HepG2 (cell line): ENCODE results near the gene TARDBP. TPM values are rescaled to one million over a fixed set of nuclear protein-coding genes. Genes with fewer than 3 reads are reported as not detected.

ENCODE experiments used
- E2F2 ChIP-seq: sonication (generic); formaldehyde crosslinking; IDR thresholded peaks from 2 replicates; pipeline ENCODE4 v1.4.0; 2020; ENCODE audit warnings: missing genetic modification reagents, borderline replicate concordance
- FOXP1 ChIP-seq, 2 experiments: fragments of 450-650 bp in 1 of 2; IDR thresholded peaks; 2 replicates each; pipeline ENCODE4 v1.6.1; 2017 to 2018; ENCODE audit warnings: antibody characterized with exemption in 1 of 2
- GZF1 ChIP-seq: sonication (generic); formaldehyde crosslinking; IDR thresholded peaks from 2 replicates; pipeline ENCODE4 v1.5.1; 2020; ENCODE audit warnings: mild to moderate bottlenecking, missing genetic modification reagents
- HDAC2 ChIP-seq: sonication (generic); formaldehyde crosslinking; IDR thresholded peaks from 2 replicates; pipeline ENCODE4 v1.4.0; 2020; ENCODE audit warnings: missing genetic modification reagents
- IRX3 ChIP-seq: sonication (generic); formaldehyde crosslinking; IDR thresholded peaks from 2 replicates; pipeline ENCODE4 v1.8.1; 2023; ENCODE audit warnings: mild to moderate bottlenecking, low read depth, missing genetic modification reagents, borderline replicate concordance
- MBD4 ChIP-seq: IDR thresholded peaks from 2 replicates; pipeline ENCODE4 v1.6.1; 2012; ENCODE audit warnings: low read length, inconsistent platforms, borderline replicate concordance
- MED13 ChIP-seq: sonication (generic); formaldehyde crosslinking; IDR thresholded peaks from 2 replicates; pipeline ENCODE4 v1.5.0; 2020; ENCODE audit warnings: missing genetic modification reagents
- PRPF4 ChIP-seq: fragments of 200-400 bp; formaldehyde crosslinking; IDR thresholded peaks from 2 replicates; pipeline ENCODE4 v1.6.1; 2016; ENCODE audit warnings: low read length, low read depth; ENCODE audit not compliant: poor library complexity, severe bottlenecking
- RFX1 ChIP-seq: fragments of 450-650 bp; IDR thresholded peaks from 2 replicates; pipeline ENCODE4 v1.6.1; 2017
- SALL2 ChIP-seq: sonication (generic); formaldehyde crosslinking; IDR thresholded peaks from 2 replicates; pipeline ENCODE4 v1.8.1; 2023; ENCODE audit warnings: mild to moderate bottlenecking, missing genetic modification reagents, inconsistent platforms
- SKI ChIP-seq: fragments of 450-650 bp; IDR thresholded peaks from one replicate; pipeline ENCODE4 v1.6.1; 2018; ENCODE audit warnings: mild to moderate bottlenecking; ENCODE audit not compliant: partially characterized antibody
- SMARCC2 ChIP-seq: fragments of 450-650 bp; IDR thresholded peaks from 2 replicates; pipeline ENCODE4 v1.6.1; 2017; ENCODE audit warnings: antibody characterized with exemption, mild to moderate bottlenecking
- SOX6 ChIP-seq, 2 experiments: fragments of 450-650 bp in 1 of 2; sonication (generic) in 1 of 2; formaldehyde crosslinking in 1 of 2; IDR thresholded peaks; 2 replicates each; pipeline versions ENCODE4 v1.4.0 to v1.6.1; 2017 to 2020; ENCODE audit warnings: antibody characterized with exemption in 1 of 2, mild to moderate bottlenecking in 1 of 2, missing genetic modification reagents in 1 of 2
- YEATS4 ChIP-seq: sonication (generic); formaldehyde crosslinking; IDR thresholded peaks from 2 replicates; pipeline ENCODE4 v1.4.0; 2020; ENCODE audit warnings: missing genetic modification reagents, borderline replicate concordance
- ZBTB21 ChIP-seq: sonication (generic); formaldehyde crosslinking; IDR thresholded peaks from 2 replicates; pipeline ENCODE4 v1.4.0; 2020; ENCODE audit warnings: missing genetic modification reagents
- ZFP91 ChIP-seq: sonication (generic); formaldehyde crosslinking; IDR thresholded peaks from 2 replicates; pipeline ENCODE4 v1.9.0; 2022; ENCODE audit warnings: missing genetic modification reagents, mild to moderate bottlenecking, borderline replicate concordance
- ZNF136 ChIP-seq: sonication (generic); formaldehyde crosslinking; IDR thresholded peaks from 2 replicates; pipeline ENCODE4 v1.8.1; 2022; ENCODE audit warnings: low read depth, mild to moderate bottlenecking, moderate library complexity, missing genetic modification reagents
- ZNF260 ChIP-seq: sonication (generic); formaldehyde crosslinking; IDR thresholded peaks from 2 replicates; pipeline ENCODE4 v1.4.0; 2020; ENCODE audit warnings: missing genetic modification reagents, low read depth, mild to moderate bottlenecking, borderline replicate concordance
- ZNF382 ChIP-seq: sonication (generic); formaldehyde crosslinking; IDR thresholded peaks from 2 replicates; pipeline ENCODE4 v1.5.0; 2020; ENCODE audit warnings: missing genetic modification reagents, mild to moderate bottlenecking, borderline replicate concordance
- ZNF468 ChIP-seq: sonication (generic); formaldehyde crosslinking; IDR thresholded peaks from 2 replicates; pipeline ENCODE4 v1.8.0; 2022; ENCODE audit warnings: mild to moderate bottlenecking, moderate library complexity, missing genetic modification reagents
- ZNF710 ChIP-seq: sonication (generic); formaldehyde crosslinking; IDR thresholded peaks from 2 replicates; pipeline ENCODE4 v1.5.0; 2020; ENCODE audit warnings: mild to moderate bottlenecking, missing genetic modification reagents, borderline replicate concordance
- ZNF749 ChIP-seq: sonication (generic); formaldehyde crosslinking; IDR thresholded peaks from 2 replicates; pipeline ENCODE4 v1.8.0; 2022; ENCODE audit warnings: mild to moderate bottlenecking, missing genetic modification reagents, moderate library complexity, borderline replicate concordance
- polyA plus RNA-seq, 8 experiments: library from polyadenylated mRNA; depleted of rRNA in 3 of 8; stranded (reverse) in 7 of 8; unstranded in 1 of 8; fragments of >200 nt; fragmentation: Illumina TruSeq in 4 of 8; extraction: Trizol in 4 of 8; gene quantifications; 2 replicates each; pipeline versions ENCODE4 v1.2.1 to v1.2.3, GENCODE V29; 2011 to 2016; ENCODE audit warnings: low read depth in 4 of 8, missing spikeins in 1 of 8, mixed read lengths in 1 of 8; ENCODE audit not compliant: insufficient read depth in 1 of 8
- total RNA-seq, 5 experiments: library from RNA; depleted of rRNA; stranded (reverse); fragments of >200 nt; fragmentation: Illumina TruSeq; extraction: Trizol; gene quantifications; 2 replicates each; pipeline ENCODE4 v1.2.3, GENCODE V29; 2016; ENCODE audit warnings: low read depth in 1 of 5
- TF ChIP-seq, protein P1 (sequence below): sonication (generic); formaldehyde crosslinking; IDR thresholded peaks from 2 replicates; pipeline ENCODE4 v1.4.0; 2020; ENCODE audit warnings: mild to moderate bottlenecking, missing genetic modification reagents

TARDBP gene
- total and polyA plus RNA-seq, 2 of the 13 experiments (the other 11 are each of a cell fraction or from before 2014, with no cell fraction given), result 62.4 to 93.0 TPM

DNA sequence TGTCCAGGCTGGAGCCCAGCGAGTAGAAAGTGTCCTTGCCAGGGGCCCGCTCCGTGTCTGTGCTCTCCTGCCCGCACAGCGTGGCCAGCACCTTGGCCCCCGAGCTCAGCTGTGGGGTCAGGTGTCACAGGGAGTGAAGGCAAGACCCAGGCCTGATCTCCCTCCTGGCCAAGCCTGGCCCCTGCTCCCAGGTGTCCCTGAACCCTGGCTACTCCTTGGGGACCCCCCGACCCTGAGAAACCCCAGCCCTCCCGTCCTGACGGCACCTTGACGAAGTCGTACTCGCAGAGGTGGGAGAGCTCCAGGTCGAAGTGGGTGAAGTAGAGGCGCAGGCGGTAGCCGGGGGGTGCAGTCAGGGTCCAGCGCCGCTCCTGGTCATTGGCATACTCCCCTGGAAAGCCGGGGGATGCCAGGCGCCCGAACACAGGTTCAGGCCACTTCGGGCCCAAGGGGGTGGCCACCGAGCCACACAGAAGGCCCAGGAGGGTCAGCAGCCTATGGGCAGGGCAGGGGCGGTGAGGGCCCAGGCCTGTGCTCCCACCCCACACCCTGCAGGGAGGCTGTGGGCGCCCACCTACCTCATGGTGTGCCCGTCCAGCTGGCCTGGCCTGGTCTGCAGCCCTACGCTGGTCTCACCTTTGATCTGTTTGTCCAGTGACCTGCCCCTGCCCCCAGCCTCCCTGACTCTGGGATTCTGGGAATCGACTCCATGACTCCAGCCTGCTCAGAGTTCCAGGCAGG lies 34.3 kb downstream of the TARDBP start, which contains the start of gene MASP2 (continued):
- no peak for TF ChIP-seq SOX6 (IDR thresholded peaks at IDR 0.05)
- peak; percentile 39; the same call in 1 of the 2 replicates for TF ChIP-seq SOX6 (CRISPR knock-in tag; IDR thresholded peaks at IDR 0.05)
- no peak for TF ChIP-seq PRPF4
- no peak for TF ChIP-seq ZBTB21 (CRISPR knock-in tag)
- 0 out of 2 replicates have a peak, but pooled peaks have one; percentile 82 for TF ChIP-seq ZNF136
- no peak for TF ChIP-seq MBD4
- TF ChIP-seq ZFP91, result peak; percentile 72
- 0 out of 2 replicates have a peak, but pooled peaks have one; percentile 34 for TF ChIP-seq MED13
- TF ChIP-seq ZNF382 (CRISPR knock-in tag), result no peak
- TF ChIP-seq, protein P1, sequence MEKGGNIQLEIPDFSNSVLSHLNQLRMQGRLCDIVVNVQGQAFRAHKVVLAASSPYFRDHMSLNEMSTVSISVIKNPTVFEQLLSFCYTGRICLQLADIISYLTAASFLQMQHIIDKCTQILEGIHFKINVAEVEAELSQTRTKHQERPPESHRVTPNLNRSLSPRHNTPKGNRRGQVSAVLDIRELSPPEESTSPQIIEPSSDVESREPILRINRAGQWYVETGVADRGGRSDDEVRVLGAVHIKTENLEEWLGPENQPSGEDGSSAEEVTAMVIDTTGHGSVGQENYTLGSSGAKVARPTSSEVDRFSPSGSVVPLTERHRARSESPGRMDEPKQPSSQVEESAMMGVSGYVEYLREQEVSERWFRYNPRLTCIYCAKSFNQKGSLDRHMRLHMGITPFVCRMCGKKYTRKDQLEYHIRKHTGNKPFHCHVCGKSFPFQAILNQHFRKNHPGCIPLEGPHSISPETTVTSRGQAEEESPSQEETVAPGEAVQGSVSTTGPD (CRISPR knock-in tag), result no peak
- no peak for TF ChIP-seq SKI
- TF ChIP-seq ZNF468 (CRISPR knock-in tag), result no peak
- no peak for TF ChIP-seq RFX1
- no peak for TF ChIP-seq E2F2 (CRISPR knock-in tag)
- TF ChIP-seq FOXP1 (IDR thresholded peaks at IDR 0.05), result no peak
- no peak for TF ChIP-seq FOXP1 (CRISPR knock-in tag; IDR thresholded peaks at IDR 0.05)
- peak; percentile 34; the same call in 1 of the 2 replicates for TF ChIP-seq ZNF749 (CRISPR knock-in tag)
- peak; percentile 74 for TF ChIP-seq YEATS4 (CRISPR knock-in tag)
- TF ChIP-seq ZNF260 (CRISPR knock-in tag), result 0 out of 2 replicates have a peak, but pooled peaks have one; percentile 49
- no peak; the same call in 1 of the 2 replicates for TF ChIP-seq HDAC2
- TF ChIP-seq ZNF710 (CRISPR knock-in tag), result peak; percentile 35; the same call in 1 of the 2 replicates
- TF ChIP-seq SMARCC2, result no peak
- TF ChIP-seq IRX3 (CRISPR knock-in tag), result no peak
- TF ChIP-seq GZF1, result no peak
- TF ChIP-seq SALL2 (CRISPR knock-in tag), result 0 out of 2 replicates have a peak, but pooled peaks have one; percentile 34
